GM18511 (cell line): ENCODE results near the gene IHH.

Source experiments
- ATAC-seq: cut with Tn5 transposase; IDR thresholded peaks from one replicate; pipeline ENCODE4 v1.9.1; 2021; ENCODE audit warnings: mild to moderate bottlenecking, moderate library complexity; ENCODE audit not compliant: unreplicated experiment

The IHH gene

DNA sequence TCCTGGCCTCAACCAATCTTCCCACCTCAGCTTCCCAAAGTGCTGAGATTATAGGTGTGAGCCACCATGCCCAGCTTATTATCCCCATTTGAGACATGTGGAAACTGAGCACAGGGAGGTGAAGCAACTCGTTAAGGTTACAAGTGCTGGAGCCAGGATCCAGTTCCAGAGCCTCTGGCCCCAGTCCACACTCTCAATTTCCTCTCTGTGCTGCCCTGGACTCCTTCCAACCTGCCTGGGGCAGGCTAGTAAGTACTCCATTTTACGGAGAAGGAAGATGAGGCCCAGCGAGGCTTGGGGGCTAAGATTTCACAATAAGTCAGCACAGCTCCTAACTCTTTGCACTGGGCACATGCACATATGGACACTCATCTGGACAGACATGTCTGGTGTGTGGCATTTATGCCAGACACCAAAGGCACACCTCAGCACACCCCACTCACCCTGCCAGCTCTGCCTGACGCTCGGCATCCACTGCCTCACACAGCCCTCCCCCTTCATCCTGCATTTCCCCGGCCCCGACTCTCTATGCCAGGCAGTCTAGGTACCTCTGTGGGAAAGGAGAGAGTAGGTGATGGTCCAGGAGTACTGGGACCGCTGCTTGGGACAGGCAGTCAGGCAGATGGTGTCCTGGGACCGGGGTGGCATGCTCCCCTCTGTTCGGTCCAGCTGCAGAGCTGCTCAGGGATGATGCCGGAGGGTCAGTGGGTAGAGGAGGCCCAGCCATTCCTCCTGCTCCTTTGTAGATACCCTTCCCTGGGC lies 39.9 kb downstream of the IHH start:
- ATAC-seq: no peak

DNA sequence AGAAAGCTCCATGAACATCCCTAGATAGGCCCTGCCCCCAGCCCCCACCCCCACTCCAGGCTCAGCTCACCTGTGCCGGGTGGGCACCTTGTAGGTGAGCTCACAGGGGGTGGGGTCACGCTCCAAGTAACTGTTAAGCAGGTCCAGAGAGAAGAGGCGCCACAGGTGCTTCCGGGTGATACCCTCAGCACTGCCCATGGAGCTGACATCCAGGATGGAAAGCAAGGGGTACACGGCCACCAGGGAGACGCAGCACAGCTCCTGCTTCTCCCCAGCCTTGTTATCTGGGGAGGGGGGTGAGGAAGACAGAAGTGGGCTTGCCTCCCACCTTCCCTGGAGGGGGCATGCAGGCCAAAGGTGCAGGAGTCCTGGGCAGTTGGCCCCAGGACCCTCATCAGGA lies 41.3 kb downstream of the IHH start:
- ATAC-seq: no peak

DNA sequence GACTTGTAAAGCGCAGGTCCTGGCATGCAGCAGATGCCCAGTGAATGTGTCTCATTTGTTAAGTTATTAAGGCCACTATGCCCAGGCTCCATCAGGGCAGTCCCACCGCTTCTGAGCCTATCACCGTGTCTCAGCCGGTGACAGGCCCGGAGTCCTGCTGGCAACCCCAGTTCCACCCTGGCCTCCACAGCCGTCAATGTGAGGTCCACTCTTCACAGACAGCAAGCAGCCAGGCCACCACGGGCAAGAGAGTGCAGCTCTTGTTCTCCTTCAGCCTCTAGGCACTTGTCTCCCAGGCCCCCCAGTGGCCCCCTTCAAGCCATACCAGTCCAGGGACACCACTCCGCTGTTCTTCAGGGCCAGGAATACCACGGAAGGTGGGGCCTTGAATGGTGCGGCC lies 42.0 kb downstream of the IHH start:
- ATAC-seq: no peak

DNA sequence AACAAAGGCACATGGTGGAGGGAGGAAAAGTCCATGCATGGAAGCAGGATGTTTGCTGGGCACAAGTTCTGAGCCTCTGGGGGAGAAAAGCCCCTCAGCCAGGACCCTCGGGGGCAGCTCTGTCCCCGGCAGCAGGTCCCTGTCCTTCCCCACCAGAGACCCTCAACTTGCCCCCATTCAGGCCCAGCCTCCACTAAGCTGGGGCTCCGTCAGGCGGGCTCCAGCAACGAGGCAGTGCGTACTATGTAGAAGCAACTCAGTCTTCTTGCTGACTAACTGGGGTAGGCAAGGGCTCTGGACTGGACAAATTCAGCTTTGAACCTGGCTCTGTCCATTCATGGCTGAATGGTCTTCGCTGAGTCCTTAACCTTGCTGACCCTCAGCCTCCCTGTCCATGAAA lies 42.4 kb downstream of the IHH start:
- ATAC-seq: no peak

DNA sequence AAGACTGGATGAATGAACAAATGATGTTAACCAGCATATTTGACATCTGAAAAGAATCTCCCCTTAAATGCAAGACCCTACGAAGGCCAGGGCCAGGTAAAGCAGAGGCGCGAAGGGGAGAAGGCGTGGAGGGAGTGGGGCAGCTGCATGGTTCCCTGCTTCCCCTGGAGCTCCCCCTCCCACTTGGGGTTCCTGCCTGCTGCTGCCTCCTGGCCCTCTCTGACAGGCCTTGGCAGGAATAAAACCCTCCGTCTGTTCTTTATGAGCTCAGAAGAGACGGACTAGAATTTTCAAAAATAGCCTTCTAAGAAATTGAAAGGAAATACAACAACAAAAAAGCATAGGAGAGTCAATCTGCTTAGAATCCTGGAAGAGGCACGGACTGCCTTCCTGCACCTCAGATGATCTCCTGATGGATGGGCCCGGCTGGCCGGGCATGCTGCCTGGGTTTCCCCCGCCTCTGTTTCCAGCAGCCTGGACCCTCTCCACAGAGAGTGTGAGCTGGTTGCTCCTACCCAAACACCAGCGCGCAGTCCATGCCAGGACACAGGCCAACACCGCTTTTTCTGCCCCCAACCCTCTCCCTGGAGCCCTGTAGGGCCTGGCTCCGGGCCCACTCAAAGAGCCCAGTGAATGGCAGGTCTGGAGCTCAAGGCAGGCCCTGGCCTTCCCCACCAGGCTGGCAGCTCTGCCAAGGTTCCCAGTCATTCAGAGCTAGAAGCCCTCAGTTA lies 43.4 kb downstream of the IHH start:
- ATAC-seq: no peak

DNA sequence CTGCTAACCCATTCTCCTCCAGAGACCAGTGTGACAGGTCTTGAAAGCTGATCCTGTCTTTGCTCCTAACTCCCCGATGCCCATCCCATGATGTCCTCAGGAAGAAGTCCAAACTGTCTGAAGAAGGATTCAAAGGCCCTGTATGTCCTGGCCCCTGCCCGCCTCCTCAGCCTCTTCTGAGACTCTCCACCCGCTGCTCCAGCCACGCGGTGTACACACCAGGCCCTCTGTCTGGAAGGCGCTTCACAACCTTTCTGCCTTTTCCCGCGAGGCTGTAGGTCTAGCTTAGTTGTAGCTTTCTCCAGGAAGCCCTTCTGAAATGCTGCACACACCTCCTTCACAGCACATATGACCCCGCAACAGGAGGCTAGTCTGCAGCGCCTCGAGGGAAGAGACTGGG lies 44.0 kb downstream of the IHH start:
- ATAC-seq: no peak

DNA sequence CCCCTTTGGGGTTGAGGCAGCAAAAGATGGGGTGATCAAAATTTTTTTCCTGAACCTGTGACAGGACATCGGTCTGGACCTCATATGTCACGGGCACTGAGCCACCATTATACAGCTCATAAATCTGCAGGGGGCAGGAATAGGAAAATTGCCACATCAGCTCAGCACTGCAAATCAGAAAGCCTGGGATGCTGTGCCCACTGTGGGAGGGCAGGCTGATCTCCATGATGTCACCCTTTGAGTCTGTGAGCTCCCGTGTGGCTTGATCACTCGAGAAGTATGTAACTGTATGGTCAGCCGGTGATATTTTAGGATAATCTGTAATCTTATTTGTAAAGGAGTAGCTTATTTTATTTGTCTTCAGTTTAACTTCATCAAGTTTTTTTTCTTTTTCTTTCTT lies 49.8 kb downstream of the IHH start:
- no peak for ATAC-seq

DNA sequence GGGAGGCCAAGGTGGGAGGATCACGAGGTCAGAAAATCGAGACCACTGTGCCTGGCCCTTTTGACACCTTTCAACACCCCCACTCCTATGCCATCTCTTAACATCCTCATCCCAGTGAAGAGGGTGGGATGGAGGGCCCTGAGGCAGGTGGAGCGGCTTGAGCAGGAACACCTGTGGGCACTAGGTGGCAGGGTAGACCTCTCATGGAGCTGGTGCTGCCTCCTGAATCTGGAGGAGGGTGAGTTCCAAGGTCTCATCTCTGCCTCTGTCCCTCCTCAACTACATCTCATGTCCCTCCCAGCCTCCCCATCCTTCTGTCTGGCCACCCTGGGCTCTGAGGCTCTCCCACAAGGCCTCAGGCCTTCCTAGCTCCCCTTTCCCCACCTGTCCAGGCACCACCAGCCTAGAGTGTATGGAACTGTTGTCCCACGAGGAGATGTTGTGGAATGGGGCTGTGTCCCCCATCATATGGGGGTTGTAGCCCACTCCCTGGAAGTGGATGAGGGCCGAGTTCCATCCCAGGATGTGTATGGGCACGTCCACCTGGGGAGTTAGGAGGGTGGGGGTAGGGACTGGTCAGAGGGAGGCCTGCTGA lies 50.5 kb downstream of the IHH start:
- ATAC-seq: no peak

DNA sequence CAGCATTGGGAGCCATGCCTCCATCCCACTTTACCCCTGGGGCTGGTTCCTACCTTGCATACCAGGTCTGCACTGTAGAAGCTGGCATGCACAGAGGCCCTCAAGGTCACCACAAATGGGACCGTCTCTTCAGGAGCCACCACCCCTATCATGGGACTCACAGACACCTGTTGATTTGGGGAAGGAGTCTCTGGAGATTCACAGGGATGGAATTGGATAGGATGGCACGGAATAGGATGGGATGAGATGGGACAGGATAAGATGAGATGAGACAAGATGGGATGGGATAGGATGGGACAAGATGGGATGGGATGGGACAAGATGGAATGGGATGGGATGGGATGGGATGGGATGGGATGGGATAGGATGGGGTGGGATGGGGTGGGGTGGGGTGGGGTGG lies 51.4 kb downstream of the IHH start:
- no peak for ATAC-seq
